Measurements from ENCODE around the gene CD300E. TPM values are rescaled to one million over a fixed set of nuclear protein-coding genes. Genes with fewer than 3 reads are reported as not detected.
A peak's percentile ranks its signal among the peaks of the same experiment; 100 is the strongest.

The CD300E gene
- total RNA-seq = 1 to 10 TPM; 1.6 to 9.2 (median 2.2) TPM

DNA sequence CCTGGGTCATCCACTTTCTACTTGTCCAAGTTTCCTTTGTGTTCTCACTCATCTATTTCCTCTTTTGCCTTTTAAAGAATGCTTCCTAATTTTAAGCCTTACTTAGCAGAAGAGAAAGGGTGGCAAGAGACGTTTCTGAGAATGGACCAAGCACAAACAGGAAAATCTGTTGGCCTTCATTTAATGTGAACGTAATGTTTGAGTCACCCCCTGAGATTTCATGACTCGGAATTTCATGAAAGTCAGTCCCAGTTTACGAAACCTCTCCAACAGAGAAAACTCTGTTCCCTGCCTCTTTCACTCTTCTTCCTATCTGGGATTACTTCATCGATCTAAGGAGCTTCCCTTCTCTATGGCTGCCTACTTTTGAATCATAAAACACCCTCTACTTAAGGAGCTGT, at the start of gene CD300E:
Gene CD300E, minus strand, starts transcription at position 46 of the 401 bp plus-strand sequence. CDS start 117 bp downstream, outside the sequence.
- DNase-seq (ENCODE audit: low spot score) (no peak), ATAC-seq (ENCODE audit: low FRiP score) (peak; percentile 54)
- TF ChIP-seq CTCF (IDR thresholded peaks at IDR 0.05) = no peak

DNA sequence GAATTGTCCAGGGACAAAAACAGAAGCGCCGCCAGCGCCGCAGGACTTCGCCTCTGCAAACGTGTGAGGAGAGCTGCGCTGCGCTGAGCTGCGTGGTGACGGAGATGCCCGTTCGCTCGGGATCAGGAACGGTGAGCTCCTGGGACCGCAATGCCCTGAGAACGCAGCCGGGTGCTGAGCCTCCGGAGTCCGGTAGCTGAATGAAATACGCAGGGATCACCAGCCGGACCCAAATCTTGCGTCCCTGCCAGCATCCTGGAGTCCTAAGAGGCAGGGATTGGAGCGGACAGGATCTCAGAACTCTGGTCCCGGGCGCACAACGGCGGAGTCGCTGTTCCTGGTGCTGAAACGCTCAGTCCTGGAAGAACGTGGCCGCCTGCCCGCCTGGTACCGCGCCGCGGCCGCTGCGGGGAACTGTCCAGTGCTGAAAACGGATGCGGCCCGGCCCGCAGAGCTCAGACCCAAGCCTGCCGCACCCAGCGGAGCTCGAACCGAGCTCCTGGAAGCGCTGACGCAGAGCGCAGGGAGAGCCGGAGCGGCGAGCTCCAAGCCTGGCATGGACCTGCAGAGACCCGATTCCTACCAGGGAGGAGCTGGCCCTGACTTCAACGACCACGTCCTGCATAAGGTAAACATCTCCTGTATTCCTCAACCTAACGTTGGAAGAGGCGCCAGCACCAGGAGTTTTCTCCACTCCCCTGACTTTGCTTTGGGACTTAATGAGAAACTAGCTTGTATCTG, 47.7 kb upstream of the CD300E start:
- peak; percentile 42 for DNase-seq (ENCODE audit: low spot score)
- TF ChIP-seq CTCF (IDR thresholded peaks at IDR 0.05) = no peak
- ATAC-seq (ENCODE audit: low FRiP score) = peak; percentile 57

GRCh38 chr17:74670329-74670728, 46.8 kb upstream of the CD300E start:
- DNase-seq (ENCODE audit: low spot score) = no peak
- no peak for TF ChIP-seq CTCF (IDR thresholded peaks at IDR 0.05)
- ATAC-seq (ENCODE audit: low FRiP score) = no peak

DNA sequence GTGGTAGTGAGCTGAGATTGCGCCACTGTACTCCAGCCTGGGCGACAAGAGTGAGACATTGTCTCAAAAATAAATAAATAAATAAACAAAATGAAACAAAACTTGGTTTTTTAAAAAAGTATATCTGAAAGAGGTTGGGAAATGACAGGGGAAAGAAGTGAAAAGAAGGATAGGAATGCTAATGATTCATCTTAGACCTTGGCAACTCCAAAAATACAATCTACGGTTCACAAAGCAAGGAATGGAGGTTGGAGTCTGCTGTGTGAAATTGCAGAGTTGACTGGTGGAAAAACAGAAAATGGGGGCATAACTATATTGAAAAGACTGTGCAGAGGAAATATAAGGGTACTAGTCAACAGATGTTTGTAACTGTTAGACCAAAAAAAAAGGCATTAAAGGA, 40.0 kb upstream of the CD300E start:
- DNase-seq (ENCODE audit: low spot score) (no peak), ATAC-seq (ENCODE audit: low FRiP score) (no peak)
- TF ChIP-seq CTCF (IDR thresholded peaks at IDR 0.05) = no peak

DNA sequence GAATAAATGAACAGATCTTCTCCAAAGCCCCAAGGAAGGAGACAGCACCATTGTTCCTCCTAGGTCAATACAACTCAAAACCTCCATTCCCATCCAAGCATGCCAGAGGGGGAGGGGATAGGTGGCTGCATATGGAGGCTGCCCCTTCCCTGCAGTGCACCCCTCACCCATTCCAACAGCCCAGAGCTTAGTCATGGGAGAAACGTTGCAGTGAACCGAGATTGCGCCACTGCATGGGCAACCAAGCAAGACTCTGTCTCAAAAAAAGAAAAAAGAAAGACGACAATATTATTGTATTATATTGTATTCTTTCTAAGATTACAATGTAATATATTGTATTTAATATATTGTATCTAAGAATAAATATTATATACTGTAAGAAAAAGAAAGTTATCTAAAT, 36.4 kb upstream of the CD300E start:
- ATAC-seq (ENCODE audit: low FRiP score) = no peak
- TF ChIP-seq CTCF (IDR thresholded peaks at IDR 0.05) = no peak
- DNase-seq (ENCODE audit: low spot score) = no peak

GRCh38 chr17:74658620-74659019, 35.1 kb upstream of the CD300E start:
- ATAC-seq (ENCODE audit: low FRiP score) (no peak), DNase-seq (ENCODE audit: low spot score) (no peak)
- TF ChIP-seq CTCF (IDR thresholded peaks at IDR 0.05) = no peak

- DNase-seq (ENCODE audit: low spot score) (no peak), ATAC-seq (ENCODE audit: low FRiP score) (no peak)
- TF ChIP-seq CTCF (IDR thresholded peaks at IDR 0.05) = no peak
Observed at GRCh38 chr17:74654742-74655141, 31.2 kb upstream of the CD300E start.
